OCI-LY7 (cell line): Measurements from ENCODE around the gene CEND1.

Source experiments
- CTCF ChIP-seq: fragments of 200-600 bp; sonication (generic); conservative IDR thresholded peaks from 2 replicates; pipeline ENCODE4 v1.5.1; 2014; ENCODE audit warnings: mild to moderate bottlenecking, antibody characterized with exemption, low read length, moderate library complexity, mixed read lengths
- EZH2phosphoT487 ChIP-seq: fragments of 200-600 bp; sonication (generic); IDR thresholded peaks from 2 replicates; pipeline ENCODE4 v1.6.1; 2018; ENCODE audit warnings: low read depth, borderline replicate concordance, mild to moderate bottlenecking, mixed run types, antibody characterized with exemption, low read length, moderate library complexity, mixed read lengths

DNA sequence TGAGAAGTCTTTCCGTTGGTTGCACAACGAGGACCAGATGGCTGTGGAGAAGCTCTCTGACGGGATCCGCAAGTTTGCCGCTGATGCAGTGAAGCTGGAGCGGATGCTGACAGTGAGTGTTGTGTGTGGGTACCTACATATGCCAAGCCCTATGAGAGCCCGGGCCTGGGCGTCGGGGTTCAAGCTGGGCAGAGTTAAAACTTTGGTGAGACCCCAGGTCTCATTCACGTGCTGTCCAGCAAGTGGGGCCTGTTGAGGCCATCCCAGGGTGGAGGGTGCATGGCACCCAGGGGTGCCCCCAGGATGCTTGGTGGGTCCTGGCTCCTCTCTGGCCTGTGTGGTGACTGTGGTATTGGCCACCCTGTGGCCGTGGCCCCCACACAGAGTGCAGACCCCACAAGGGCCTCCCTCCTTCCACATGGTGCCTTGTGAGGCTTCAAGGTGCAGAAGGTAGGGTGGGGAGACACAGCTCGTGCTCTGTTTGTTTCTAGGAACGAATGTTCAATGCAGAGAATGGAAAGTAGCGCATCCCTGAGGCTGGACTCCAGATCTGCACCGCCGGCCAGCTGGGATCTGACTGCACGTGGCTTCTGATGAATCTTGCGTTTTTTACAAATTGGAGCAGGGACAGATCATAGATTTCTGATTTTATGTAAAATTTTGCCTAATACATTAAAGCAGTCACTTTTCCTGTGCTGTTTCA is 25.4 kb downstream of the CEND1 start:
- TF ChIP-seq CTCF (no peak), EZH2phosphoT487 (no peak)
